Breast epithelium (tissue), 3 donors: ENCODE results near the gene GEMIN4.
"Not testable (repeated sequence)": the region's sequence is repeated elsewhere in the genome, so short reads cannot be mapped to it uniquely, and the experiment has no call there.

Source experiments
- POLR2A ChIP-seq: fragments of 450-650 bp; IDR thresholded peaks from one replicate; pipeline ENCODE4 v1.6.1; 2016; ENCODE audit warnings: antibody characterized with exemption, mild to moderate bottlenecking, moderate library complexity
- POLR2AphosphoS5 ChIP-seq, 3 donors: sonication (generic); formaldehyde crosslinking; IDR thresholded peaks; one replicate each; pipeline ENCODE4 v1.6.1; 2017; ENCODE audit warnings: antibody characterized with exemption in 3 of 3
- TF ChIP-seq, protein P1 (sequence below), 3 donors: fragments of 450-650 bp; IDR thresholded peaks; one replicate each; pipeline ENCODE4 v1.5.1; 2016 to 2017; ENCODE audit warnings: antibody characterized with exemption in 3 of 3, mild to moderate bottlenecking in 3 of 3, moderate library complexity in 3 of 3

DNA sequence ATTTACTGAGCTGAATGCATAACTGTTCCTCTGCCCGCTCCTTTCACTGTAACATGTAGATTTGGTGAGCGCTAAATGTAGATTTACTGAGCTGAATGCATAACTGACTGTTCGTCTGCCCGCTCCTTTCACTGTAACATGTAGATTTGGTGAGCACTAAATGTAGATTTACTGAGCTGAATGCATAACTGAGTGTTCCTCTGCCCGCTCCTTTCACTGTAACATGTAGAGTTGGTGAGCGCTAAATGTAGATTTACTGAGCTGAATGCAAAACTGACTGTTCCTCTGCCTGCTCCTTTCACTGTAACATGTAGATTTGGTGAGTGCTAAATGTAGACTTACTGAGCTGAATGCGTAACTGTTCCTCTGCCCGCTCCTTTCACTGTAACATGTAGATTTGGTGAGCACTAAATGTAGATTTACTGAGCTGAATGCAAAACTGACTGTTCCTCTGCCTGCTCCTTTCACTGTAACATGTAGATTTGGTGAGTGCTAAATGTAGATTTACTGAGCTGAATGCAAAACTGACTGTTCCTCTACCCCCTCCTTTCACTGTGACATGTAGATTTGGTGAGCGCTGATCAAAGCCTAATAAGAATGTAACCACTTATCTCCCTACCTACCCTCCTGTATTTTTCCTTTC lies 3.4 kb upstream of the GEMIN4 start:
- TF ChIP-seq, protein P1, sequence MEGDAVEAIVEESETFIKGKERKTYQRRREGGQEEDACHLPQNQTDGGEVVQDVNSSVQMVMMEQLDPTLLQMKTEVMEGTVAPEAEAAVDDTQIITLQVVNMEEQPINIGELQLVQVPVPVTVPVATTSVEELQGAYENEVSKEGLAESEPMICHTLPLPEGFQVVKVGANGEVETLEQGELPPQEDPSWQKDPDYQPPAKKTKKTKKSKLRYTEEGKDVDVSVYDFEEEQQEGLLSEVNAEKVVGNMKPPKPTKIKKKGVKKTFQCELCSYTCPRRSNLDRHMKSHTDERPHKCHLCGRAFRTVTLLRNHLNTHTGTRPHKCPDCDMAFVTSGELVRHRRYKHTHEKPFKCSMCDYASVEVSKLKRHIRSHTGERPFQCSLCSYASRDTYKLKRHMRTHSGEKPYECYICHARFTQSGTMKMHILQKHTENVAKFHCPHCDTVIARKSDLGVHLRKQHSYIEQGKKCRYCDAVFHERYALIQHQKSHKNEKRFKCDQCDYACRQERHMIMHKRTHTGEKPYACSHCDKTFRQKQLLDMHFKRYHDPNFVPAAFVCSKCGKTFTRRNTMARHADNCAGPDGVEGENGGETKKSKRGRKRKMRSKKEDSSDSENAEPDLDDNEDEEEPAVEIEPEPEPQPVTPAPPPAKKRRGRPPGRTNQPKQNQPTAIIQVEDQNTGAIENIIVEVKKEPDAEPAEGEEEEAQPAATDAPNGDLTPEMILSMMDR (IDR thresholded peaks at IDR 0.05), result not testable (repeated sequence)
- TF ChIP-seq POLR2AphosphoS5 (IDR thresholded peaks at IDR 0.05); POLR2A: not testable (repeated sequence)
